ENCODE results near the gene RNF167.

DNA sequence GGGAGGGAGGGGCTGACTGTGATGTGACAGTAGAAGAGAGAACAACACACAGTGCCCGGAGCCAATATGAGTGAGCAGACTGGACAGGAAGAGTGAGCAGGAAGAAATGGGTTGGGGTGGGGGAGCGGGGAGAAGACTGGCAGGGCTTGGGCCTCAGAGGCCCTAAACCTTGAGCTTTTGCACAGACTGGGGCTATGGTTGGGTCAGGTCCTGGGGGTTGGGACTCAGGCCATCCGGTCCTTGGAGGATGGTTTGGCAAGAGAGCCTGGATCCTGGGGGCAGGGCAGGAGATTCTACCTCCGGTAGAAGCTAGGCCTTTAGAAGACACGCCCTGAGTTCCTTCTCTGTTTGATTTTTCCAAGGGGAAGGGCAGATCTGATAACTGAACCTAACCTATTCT lies 46.3 kb downstream of the RNF167 start:
- TF ChIP-seq, protein P1, sequence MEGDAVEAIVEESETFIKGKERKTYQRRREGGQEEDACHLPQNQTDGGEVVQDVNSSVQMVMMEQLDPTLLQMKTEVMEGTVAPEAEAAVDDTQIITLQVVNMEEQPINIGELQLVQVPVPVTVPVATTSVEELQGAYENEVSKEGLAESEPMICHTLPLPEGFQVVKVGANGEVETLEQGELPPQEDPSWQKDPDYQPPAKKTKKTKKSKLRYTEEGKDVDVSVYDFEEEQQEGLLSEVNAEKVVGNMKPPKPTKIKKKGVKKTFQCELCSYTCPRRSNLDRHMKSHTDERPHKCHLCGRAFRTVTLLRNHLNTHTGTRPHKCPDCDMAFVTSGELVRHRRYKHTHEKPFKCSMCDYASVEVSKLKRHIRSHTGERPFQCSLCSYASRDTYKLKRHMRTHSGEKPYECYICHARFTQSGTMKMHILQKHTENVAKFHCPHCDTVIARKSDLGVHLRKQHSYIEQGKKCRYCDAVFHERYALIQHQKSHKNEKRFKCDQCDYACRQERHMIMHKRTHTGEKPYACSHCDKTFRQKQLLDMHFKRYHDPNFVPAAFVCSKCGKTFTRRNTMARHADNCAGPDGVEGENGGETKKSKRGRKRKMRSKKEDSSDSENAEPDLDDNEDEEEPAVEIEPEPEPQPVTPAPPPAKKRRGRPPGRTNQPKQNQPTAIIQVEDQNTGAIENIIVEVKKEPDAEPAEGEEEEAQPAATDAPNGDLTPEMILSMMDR (IDR thresholded peaks at IDR 0.05) = no peak
- TF ChIP-seq POLR2AphosphoS5 (IDR thresholded peaks at IDR 0.05) (no peak), POLR2A (IDR thresholded peaks at IDR 0.05) (no peak), EP300 (IDR thresholded peaks at IDR 0.05; ENCODE audit: low read depth) (no peak)
